DMS153 treated with DMSO at 0.1 percent for 48 hours (cell line): Measurements from ENCODE around the gene TRMT10A.
"Not testable (repeated sequence)": the region's sequence is repeated elsewhere in the genome, so short reads cannot be mapped to it uniquely, and the experiment has no call there.

Experiments
- DNase-seq: peaks from one replicate; lab custom pipeline; 2025; ENCODE audit not compliant: unreplicated experiment; lab: John Stamatoyannopoulos, UW

TRMT10A gene

DNA sequence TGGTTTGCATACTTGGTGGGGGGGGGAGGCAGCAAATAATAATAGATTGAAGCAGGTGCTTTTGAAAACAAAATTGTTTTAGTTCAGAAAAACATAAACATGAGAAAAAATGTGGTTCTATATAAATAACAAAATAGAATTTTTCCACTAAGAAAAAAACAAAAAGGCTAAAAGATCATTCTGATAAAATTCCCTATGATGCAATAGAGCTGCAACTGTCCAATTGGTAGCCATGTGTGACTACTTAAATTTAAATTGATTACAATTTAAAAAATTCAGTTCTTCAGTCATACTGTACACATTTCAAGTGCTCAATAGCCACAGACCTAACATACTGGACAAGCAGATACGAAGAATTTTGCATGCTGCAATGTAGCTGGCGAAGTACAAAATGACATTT is 11.0 kb downstream of the TRMT10A start:
- DNase-seq, result no peak

- no peak for DNase-seq
Observed at GRCh38 chr4:99540277-99540939, 23.4 kb downstream of the TRMT10A start.

DNA sequence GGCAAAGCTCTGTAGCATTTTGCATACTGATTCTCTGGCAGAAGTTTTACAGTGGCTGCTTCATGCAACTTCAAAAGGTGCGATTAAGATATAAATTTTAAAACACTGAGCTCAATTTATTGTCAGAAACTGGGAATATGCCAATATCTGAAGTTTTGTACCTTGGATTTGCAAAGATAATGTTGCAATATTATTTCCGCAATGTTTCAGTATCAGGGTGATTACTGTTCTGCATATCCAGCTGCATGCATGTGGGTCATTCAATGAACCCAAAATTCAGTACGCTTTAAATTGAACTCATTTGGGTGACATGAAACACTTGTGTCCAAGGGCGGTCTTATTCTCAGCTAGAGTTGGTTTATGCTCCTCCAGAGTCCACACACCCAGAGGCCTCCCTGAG is 26.2 kb downstream of the TRMT10A start:
- DNase-seq, result no peak

- DNase-seq, result no peak
Observed at GRCh38 chr4:99536848-99537247, 27.0 kb downstream of the TRMT10A start.

DNA sequence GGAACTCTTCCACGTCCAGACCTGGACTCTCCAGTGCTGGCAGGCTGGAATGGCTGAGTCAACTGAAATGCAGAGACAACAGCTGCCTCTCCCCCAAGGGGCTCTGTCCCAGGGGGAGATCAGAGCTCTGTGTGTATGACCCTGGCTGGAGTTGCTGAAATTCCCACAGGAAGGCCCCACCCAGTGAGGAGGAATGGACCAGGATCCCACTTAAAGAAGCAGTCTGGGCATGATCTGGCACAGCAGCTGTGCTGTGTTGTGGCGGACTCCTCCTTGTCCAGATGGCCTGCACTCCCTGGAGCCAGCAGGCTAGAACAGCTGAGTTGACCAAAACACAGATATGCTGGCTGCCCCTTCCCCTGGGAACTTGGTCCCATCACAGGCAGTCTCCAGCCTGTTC is 27.6 kb downstream of the TRMT10A start:
- no peak for DNase-seq

DNA sequence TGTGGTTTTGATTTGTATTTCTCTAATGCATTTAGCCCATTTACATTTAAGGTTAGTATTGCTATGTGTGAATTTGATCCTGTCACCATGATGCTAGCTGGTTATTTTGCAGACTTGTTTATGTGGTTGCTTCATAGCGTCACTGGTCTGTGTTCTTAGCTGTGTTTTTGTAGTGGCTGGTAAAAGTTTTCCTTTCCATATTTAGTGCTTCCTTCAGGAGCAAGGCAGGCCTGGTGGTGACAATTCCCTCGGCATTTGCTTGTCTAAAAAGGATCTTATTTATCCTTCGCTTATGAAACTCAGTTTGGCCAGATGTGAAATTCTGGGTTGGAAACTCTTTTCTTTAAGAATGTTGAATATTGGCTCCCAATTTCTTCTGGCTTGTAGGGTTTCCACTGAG is 29.1 kb downstream of the TRMT10A start:
- DNase-seq, result not testable (repeated sequence)

- no peak for DNase-seq
Observed at GRCh38 chr4:99529956-99530355, 33.9 kb downstream of the TRMT10A start.

- no peak for DNase-seq
Observed at GRCh38 chr4:99529228-99529627, 34.6 kb downstream of the TRMT10A start.

DNA sequence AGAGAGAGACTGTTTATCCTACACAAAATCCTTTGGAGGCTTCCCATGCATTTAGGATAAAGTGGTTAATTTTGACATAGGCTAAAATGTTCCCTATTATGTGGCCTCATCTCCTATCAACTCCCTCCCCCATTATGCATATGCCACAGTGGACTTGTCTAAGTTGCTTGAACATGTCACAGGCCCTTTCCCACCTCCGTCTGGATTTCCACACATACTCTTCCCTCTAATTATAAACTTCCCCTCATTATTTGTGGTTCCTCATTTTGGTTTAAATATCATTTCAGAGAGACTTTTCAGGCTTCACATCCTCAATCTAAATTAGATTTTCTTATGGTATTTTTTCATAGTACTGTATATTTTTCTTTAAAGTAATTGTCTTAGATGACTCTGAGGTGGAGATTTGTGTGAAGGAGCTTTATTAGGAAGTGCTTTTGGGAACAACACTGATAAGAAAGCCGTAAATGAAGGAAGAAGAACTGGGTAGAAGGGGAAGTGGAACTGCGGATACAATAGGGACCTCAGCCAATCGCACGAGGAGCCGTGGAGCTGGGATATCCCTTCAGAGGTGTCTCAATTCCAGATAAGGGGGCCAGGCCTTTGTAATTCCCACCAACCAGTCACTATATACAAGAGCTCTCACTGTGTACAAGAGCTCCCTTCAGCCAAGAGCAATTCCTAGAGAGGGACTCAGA is 45.1 kb downstream of the TRMT10A start:
- DNase-seq, result no peak

GRCh38 chr4:99510721-99511120 is 53.1 kb downstream of the TRMT10A start, which contains the start of gene C4orf17:
Gene C4orf17, plus strand, starts transcription at chr4:99511021. Its CDS starts 2,061 bp downstream, at chr4:99513082.
- no peak for DNase-seq

GRCh38 chr4:99507762-99508161 is 56.1 kb downstream of the TRMT10A start:
- DNase-seq, result no peak

DNA sequence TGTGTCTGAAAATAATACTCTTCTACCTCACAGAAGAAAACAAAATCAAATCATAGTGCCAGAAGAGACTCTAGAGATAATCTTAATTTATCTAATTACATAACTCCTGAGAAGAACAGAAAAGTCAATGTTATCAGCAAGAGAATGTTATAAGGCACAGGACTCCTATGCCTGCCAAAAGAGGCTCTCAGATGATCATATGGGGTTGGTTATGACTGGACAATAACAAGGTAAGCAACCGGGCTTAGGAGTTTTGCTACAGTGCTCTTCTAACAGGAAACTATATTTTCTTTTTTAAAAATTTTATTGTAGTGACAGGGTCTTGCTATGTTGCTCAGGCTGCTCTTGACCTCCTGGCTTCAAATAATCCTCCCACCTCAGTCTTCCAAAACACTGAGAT is 56.5 kb downstream of the TRMT10A start:
- no peak for DNase-seq

DNA sequence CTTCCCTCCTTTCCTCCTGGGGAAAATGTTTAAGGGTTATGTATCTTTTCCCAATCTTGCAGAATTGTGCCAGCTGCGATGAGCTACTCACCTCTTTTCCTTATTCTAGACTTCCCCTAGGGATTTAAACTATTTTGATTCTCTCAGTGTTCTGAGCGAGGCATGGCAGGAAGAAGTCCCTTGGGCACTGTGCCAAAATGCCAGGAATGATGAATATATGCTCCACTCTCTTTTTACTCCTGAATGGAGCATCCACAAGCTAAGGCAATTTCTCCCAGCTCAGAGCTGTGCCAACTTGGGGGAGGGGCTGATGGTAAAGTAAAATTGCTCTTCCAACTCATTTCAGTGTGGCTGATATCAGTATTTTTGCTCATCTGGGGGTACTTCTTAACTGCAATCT is 57.1 kb downstream of the TRMT10A start:
- no peak for DNase-seq

DNA sequence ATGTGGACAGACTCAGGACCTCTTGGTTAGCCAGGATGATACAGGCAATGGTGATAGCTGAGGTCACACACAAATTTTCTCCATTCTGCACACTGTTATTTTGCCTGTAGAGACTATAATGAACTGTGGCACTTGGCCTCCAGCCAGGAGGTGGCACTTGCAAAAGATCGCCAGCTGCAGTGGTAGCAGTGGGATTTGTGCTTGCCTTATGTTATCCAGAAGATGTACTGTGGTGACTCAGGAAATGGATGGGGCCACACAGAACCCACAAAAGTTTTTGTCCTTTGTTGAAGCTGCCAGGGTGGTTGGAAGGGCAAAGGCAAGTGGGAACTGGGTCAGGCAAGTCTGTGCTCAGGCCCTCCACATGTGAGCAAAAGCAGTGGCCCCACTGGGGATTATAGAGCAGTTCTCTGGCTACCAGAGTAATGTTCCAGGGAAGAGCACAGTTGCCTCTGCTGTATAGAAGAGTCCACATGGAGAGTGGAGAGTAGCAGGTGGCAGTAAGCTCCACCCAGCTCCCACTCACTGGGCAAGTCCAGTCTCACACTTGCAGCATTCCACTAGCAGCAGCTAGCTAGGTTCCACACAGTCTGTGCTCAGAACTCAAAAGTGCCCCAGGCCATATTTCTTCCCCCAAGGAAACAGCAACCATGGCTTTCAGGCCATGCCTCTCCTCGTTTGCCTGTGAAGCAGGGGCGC is 58.9 kb downstream of the TRMT10A start:
- DNase-seq, result no peak
